GM12874 (cell line): ENCODE results near the gene IL12RB1.

Experiments
- CTCF ChIP-seq: IDR thresholded peaks from 2 replicates; pipeline ENCODE4 v1.5.1; 2011; ENCODE audit warnings: low read depth, mild to moderate bottlenecking, control low read depth, low read length, moderate library complexity; ENCODE audit not compliant: insufficient read depth

The IL12RB1 gene

DNA sequence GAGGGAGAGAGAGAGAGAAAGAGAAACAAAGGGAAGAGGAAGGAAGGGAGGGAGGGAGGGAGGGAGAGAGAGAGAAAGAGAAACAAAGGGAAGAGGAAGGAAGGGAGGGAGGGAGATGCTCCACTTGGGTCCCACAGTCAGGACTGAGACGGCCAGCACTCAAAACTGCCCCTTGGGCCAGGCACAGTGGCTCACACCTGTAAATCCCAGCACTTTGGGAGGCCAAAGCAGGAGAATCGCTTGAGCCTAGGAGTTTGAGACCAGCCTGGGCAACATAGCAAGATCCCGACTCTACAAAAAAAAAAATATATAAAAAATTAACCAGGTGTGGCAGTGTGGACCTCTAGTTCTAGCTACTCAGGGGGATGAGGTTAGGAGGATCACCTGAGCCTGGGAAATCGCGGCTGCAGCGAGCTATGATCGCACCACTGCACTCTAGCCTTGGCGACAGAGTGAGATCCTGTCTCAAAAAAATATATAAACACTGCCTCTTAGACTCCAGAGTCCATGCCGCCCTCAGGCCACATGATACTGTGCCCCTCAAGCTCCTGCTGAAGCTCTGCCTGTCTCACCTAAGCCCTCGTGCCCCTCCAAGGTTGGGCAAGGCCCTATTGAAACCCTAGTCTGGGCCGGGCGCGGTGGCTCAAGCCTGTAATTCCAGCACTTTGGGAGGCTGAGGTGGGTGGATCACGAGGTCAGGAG, 70.4 kb downstream of the IL12RB1 start:
- no peak for TF ChIP-seq CTCF

GRCh38 chr19:18014197-18014596, 72.5 kb downstream of the IL12RB1 start:
- TF ChIP-seq CTCF: no peak

DNA sequence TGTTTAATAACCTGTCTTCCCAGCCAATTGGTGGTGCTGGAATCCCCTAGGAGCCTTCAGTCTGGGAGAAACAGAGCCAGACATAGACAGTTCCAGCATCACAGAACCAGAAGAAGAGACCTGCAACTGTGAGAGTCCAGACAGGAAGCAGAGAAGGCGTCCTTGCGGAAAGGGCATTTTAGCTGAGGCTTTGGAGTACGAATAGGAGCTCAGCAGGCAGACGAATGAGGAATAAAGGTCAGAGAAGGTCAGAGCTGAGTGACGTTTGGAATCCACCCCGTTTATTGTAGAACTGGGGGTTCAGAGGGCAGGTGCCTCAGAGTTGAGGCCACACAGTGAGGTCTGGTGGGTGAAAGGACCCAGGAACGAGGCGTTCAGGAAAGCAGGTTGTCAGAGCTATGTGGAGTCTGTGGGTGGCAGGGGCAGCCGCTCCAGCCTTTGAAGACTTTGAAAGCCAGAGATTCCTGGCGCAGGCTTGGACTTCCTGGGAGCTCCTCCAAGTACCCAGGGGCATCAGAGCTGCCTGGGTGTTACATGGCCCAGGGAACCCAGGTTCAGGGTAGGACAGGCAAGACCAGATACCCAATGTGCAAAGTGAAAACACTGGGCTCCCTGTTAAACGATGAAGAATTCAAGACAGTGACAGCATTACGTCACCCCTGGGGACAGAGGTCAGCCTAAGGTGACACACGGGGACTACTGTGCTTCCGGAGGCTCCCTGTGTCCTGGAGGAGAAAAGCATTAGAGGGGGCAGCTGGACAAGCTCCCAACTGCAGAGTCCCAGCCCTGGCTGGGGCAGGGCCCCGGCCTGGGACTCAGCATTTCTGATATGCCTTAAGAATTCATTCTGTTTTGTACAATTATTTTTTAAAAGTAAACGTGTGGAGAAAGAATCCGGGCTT, 73.3 kb downstream of the IL12RB1 start:
- no peak for TF ChIP-seq CTCF

DNA sequence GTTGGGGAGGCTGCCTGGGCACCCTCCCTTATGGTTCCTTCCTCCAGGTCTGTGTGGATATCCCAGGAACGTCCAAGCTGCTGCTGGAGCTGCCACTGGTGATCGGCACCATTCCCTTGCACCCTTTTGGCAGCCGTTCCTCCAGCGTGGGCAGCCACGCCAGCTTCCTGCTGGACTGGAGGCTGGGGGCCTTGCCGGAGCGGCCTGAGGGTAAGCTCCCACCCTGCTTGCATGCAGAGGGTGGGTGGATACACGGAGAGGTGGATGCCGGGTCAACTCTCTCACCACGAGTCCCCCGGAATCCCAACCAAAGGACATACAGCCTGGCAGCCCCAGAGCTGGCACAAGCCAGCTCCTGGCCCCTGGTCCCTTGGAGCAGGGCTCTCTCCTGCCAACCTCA, 76.6 kb downstream of the IL12RB1 start:
- no peak for TF ChIP-seq CTCF

DNA sequence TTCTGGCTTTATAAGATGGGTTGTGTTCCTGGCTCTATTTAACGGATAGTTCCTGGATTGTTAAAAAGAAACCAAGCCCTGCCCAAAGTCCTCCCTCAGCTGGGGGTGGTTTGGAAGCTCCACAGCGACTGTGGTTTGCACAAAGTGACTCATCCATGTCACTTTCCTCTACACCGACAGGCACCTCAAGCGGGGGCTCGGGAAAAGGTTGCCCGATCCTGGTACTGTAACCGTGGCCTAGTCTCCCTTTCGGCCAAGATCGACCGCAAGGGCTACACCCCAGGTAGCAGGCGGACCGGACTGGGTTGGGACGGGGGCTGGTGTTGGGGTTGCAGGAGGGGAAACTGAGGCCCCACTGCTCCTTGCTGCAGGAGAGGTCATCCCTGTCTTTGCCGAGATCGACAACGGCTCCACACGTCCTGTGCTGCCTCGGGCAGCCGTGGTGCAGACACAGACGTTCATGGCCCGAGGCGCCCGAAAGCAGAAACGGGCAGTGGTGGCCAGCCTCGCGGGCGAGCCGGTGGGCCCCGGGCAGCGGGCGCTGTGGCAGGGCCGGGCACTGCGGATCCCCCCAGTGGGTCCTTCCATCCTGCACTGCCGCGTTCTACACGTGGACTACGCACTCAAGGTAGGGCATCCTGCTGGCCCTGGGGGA, 77.2 kb downstream of the IL12RB1 start:
- no peak for TF ChIP-seq CTCF
